CD14-positive monocyte (primary cell): ENCODE measurements around the gene AOPEP. TPM values are rescaled to one million over a fixed set of nuclear protein-coding genes. Genes with fewer than 3 reads are reported as not detected.
A peak's percentile ranks its signal among the peaks of the same experiment; 100 is the strongest.

ENCODE experiments used
- DNase-seq, 3 donors: peaks; one replicate each; pipeline ENCODE4 v3.0.0-alpha.2; 2011 to 2022
- H2AFZ ChIP-seq: 2 replicates; pipeline ENCODE4 v1.6.0; 2012; ENCODE audit warnings: mild to moderate bottlenecking, low read depth, low read length, inconsistent platforms; ENCODE audit not compliant: insufficient read depth, poor library complexity, severe bottlenecking
- H3K27ac ChIP-seq, 2 donors: 1 replicate in 1 of 2; 2 replicates in 1 of 2; pipeline ENCODE4 v1.5.1; 2012 to 2013; ENCODE audit warnings: low read length in 2 of 2, control low read depth in 1 of 2, inconsistent platforms in 1 of 2, low read depth in 1 of 2, mild to moderate bottlenecking in 1 of 2
- H3K27me3 ChIP-seq, 2 donors: one replicate each; pipeline versions ENCODE4 v1.6.0 to v1.6.1; 2011 to 2013; ENCODE audit warnings: low read length in 2 of 2; ENCODE audit not compliant: control insufficient read depth in 2 of 2, insufficient read depth in 2 of 2
- H3K36me3 ChIP-seq, 2 donors: replicated peaks in 1 of 2; 1 replicate in 1 of 2; 2 replicates in 1 of 2; pipeline versions ENCODE4 v1.5.1 to v1.6.1; 2012 to 2013; ENCODE audit warnings: low read length in 2 of 2, control low read depth in 1 of 2, inconsistent platforms in 1 of 2, mild to moderate bottlenecking in 1 of 2; ENCODE audit not compliant: insufficient read depth in 2 of 2, control insufficient read depth in 1 of 2
- H3K4me1 ChIP-seq, 2 donors: 1 replicate in 1 of 2; 2 replicates in 1 of 2; pipeline versions ENCODE4 v1.5.1 to v1.6.1; 2012 to 2013; ENCODE audit warnings: low read length in 2 of 2, control low read depth in 1 of 2, inconsistent platforms in 1 of 2, mild to moderate bottlenecking in 1 of 2, moderate library complexity in 1 of 2; ENCODE audit not compliant: insufficient read depth in 2 of 2, control insufficient read depth in 1 of 2
- H3K4me2 ChIP-seq: replicated peaks from 2 replicates; pipeline ENCODE3; 2012; ENCODE audit warnings: low read length, moderate library complexity, mild to moderate bottlenecking; ENCODE audit not compliant: poor library complexity, severe bottlenecking; ENCODE audit errors: extremely low read depth
- H3K4me3 ChIP-seq, 3 experiments: fragments of 200-600 bp in 1 of 3; sonication (generic) in 1 of 3; replicated peaks in 1 of 3; 1 replicate in 2 of 3; 2 replicates in 1 of 3; pipeline ENCODE4 v1.5.1; 2011 to 2013; ENCODE audit warnings: low read length in 3 of 3, mild to moderate bottlenecking in 3 of 3, control low read depth in 2 of 3, low read depth in 2 of 3, inconsistent platforms in 1 of 3, moderate library complexity in 1 of 3
- H3K79me2 ChIP-seq: 2 replicates; pipeline ENCODE4 v1.6.0; 2012; ENCODE audit warnings: mild to moderate bottlenecking, control low read depth, inconsistent platforms, low read length, moderate library complexity; ENCODE audit not compliant: insufficient read depth
- H3K9ac ChIP-seq: 2 replicates; pipeline ENCODE4 v1.6.0; 2017; ENCODE audit warnings: low read length, mild to moderate bottlenecking; ENCODE audit not compliant: insufficient read depth, poor library complexity, severe bottlenecking
- H3K9me3 ChIP-seq, 2 donors: replicated peaks in 1 of 2; 1 replicate in 1 of 2; 2 replicates in 1 of 2; pipeline versions ENCODE4 v1.5.1 to v1.6.1; 2012 to 2013; ENCODE audit warnings: low read length in 2 of 2, control low read depth in 1 of 2; ENCODE audit not compliant: control insufficient read depth in 1 of 2, insufficient read depth in 1 of 2
- H4K20me1 ChIP-seq: 2 replicates; pipeline ENCODE4 v1.6.0; 2012; ENCODE audit warnings: mild to moderate bottlenecking, low read length, control low read depth, moderate library complexity; ENCODE audit not compliant: insufficient read depth
- H3K27ac Mint-ChIP-seq, 7 donors: one replicate each; pipeline ENCODE4 v1.8.0; 2020; ENCODE audit warnings: mild to moderate bottlenecking in 7 of 7, mixed read lengths in 7 of 7, moderate library complexity in 6 of 7, inconsistent platforms in 2 of 7
- H3K27me3 Mint-ChIP-seq, 3 donors: one replicate each; pipeline ENCODE4 v1.8.0; 2021 to 2022; ENCODE audit warnings: low read depth in 3 of 3, mild to moderate bottlenecking in 3 of 3, mixed read lengths in 3 of 3, moderate library complexity in 3 of 3, inconsistent platforms in 1 of 3
- H3K36me3 Mint-ChIP-seq, 2 donors: one replicate each; pipeline ENCODE4 v1.8.0; 2020; ENCODE audit warnings: mixed read lengths in 2 of 2, inconsistent platforms in 1 of 2, mild to moderate bottlenecking in 1 of 2
- H3K4me1 Mint-ChIP-seq: one replicate; pipeline ENCODE4 v1.8.0; 2020; ENCODE audit warnings: mild to moderate bottlenecking, mixed read lengths
- H3K4me3 Mint-ChIP-seq, 2 donors: one replicate each; pipeline ENCODE4 v1.8.0; 2020; ENCODE audit warnings: mild to moderate bottlenecking in 2 of 2, mixed read lengths in 2 of 2, moderate library complexity in 1 of 2
- H3K9me3 Mint-ChIP-seq, 7 donors: one replicate each; pipeline ENCODE4 v1.8.0; 2020 to 2022; ENCODE audit warnings: mixed read lengths in 7 of 7, mild to moderate bottlenecking in 6 of 7, moderate library complexity in 6 of 7, inconsistent platforms in 2 of 7
- CTCF ChIP-seq: fragments of 200-600 bp; IDR thresholded peaks from one replicate; pipeline ENCODE4 v1.8.0; 2022; ENCODE audit warnings: antibody characterized with exemption, mild to moderate bottlenecking
- WGBS: methylation state at CpG from one replicate; pipeline ENCODE4 v1.1.5; 2013; ENCODE audit warnings: missing lambda C conversion rate; ENCODE audit not compliant: insufficient coverage; 5-methylcytosine and 5-hydroxymethylcytosine counted together
- intact Hi-C, 2 donors: fragments of 100-400 bp; cut with micrococcal nuclease; formaldehyde crosslinking; loops; one replicate each; pipeline versions ENCODE4 v1.15.0 to v1.15.1; 2023
- polyA plus RNA-seq, 3 donors: library from polyadenylated mRNA; depleted of rRNA in 1 of 3; unstranded in 2 of 3; stranded (reverse) in 1 of 3; fragments of 300-500 nt in 2 of 3; fragments of >200 nt in 1 of 3; fragmentation: Illumina TruSeq in 2 of 3; gene quantifications; 1 replicate in 2 of 3; 2 replicates in 1 of 3; pipeline ENCODE4 v1.2.3, GENCODE V29; 2012 to 2021

AOPEP gene
- polyA plus RNA-seq, 3 donors: 3.0 to 4.1 (median 3.1) TPM

DNA sequence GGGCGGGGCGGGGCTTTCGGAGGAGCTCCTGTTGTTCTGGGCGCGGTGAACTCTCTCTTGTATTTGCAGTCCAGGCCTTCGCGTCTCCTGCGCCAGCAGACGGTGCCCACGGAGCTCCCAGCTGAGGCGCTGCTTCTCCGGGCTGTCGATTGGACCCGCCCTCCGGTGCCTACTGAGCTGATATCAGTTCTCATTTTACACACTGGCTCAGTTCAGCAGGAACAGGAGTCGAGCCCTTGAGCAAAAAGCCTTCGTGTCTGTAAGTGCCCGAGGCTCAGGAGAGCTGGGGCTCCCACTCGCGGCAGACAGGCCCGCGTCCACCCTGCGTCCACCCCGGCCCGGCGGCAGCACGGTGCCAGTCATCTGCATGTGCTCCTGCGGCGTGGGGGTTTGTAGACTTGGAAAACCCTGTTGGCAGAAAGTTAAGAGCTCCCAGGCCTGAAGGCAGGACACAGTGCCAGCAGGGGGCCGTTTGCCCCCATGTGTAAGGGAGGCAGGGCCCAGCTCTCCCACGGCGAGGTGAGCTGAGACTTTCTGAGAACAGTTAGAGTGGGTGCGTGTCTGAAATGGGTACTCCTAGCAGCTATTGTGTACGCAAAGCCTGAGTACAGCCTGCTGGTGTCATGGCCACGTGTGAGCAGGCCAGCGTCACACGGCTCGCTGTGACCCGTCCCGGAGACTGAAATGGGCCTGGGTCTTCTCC lies 359.5 kb downstream of the AOPEP start:
- intact Hi-C loops: no loop called here
- Mint-ChIP-seq H3K27me3 (no peaks in the 10 kb centered on the region), H3K4me1 (no peaks in the 10 kb centered on the region), H3K9me3 (peaks cover 0 to 2% (median 0%) of the 10 kb centered on the region in 7 donors), H3K36me3 (peaks cover 6 to 18% of the 10 kb centered on the region in 2 donors), H3K27ac (peak overlapping the region in 1 of 7 donors; percentile 42), H3K4me3 (no peak overlapping the region)
- no peaks in the 10 kb centered on the region for H4K20me1 ChIP-seq
- no peaks in the 10 kb centered on the region for H3K4me1 ChIP-seq
- H2AFZ ChIP-seq: no peak overlapping the region
- DNase-seq: no peak
- H3K27ac ChIP-seq: no peak overlapping the region
- H3K79me2 ChIP-seq: no peaks in the 10 kb centered on the region
- H3K27me3 ChIP-seq: no peaks in the 10 kb centered on the region
- no peak for TF ChIP-seq CTCF
- H3K4me3 ChIP-seq: no peak overlapping the region
- 98% methylated on average over 40 of the region's 40 CpGs for WGBS
- H3K36me3 ChIP-seq: peaks cover 0 to 3% of the 10 kb centered on the region in 2 donors
- H3K4me2 ChIP-seq: no peak overlapping the region
- no peaks in the 10 kb centered on the region for H3K9me3 ChIP-seq
- H3K9ac ChIP-seq: no peak overlapping the region

DNA sequence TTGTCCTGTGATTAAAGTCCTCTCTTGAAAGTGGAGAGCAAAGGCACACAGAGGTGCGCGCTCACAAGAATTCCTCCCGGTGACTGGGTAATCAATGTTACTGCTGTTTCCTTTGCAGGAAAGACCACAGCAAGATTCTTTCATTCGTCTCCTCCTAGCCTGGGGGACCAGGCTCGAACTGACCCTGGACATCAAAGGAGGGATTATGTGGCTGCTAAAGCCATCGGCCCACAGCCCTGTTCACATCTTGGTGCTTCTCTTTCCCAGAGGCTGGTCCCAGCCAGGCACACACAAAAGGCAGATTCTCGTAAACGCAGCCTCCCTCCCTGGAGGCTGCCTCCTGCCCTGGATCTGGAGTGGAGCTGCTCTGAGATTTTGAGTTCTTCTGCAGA lies 360.1 kb downstream of the AOPEP start:
- H3K27me3 ChIP-seq: no peaks in the 10 kb centered on the region
- no peaks in the 10 kb centered on the region for H4K20me1 ChIP-seq
- H3K4me3 ChIP-seq: no peak overlapping the region
- Mint-ChIP-seq H3K27ac (no peak overlapping the region), H3K4me3 (no peak overlapping the region), H3K36me3 (peaks cover 6 to 16% of the 10 kb centered on the region in 2 donors), H3K9me3 (peaks cover 0 to 2% (median 0%) of the 10 kb centered on the region in 7 donors), H3K27me3 (peaks cover 0 to 2% (median 1%) of the 10 kb centered on the region in 3 donors), H3K4me1 (peaks cover 3% of the 10 kb centered on the region)
- H3K4me2 ChIP-seq: no peak overlapping the region
- no peak overlapping the region for H3K27ac ChIP-seq
- H3K79me2 ChIP-seq: no peaks in the 10 kb centered on the region
- peaks cover 0 to 3% of the 10 kb centered on the region in 2 donors for H3K36me3 ChIP-seq
- no peak overlapping the region for H2AFZ ChIP-seq
- H3K9me3 ChIP-seq: no peaks in the 10 kb centered on the region
- intact Hi-C loops: no loop called here
- DNase-seq: no peak
- no peak for TF ChIP-seq CTCF
- 100% methylated on average over 8 of the region's 8 CpGs for WGBS
- no peak overlapping the region for H3K9ac ChIP-seq
- H3K4me1 ChIP-seq: no peaks in the 10 kb centered on the region
